Keratinocyte (primary cell): ENCODE measurements around the gene GLP2R. TPM values are rescaled to one million over a fixed set of nuclear protein-coding genes. Genes with fewer than 3 reads are reported as not detected.

ENCODE experiments used
- DNase-seq: peaks from one replicate; pipeline ENCODE4 v3.0.0-alpha.2; 2011; ENCODE audit warnings: low read depth, missing footprints, low spot score
- FAIRE-seq: peaks from 2 replicates; lab custom pipeline; 2011; peaks lifted over from hg19 to GRCh38; lab: Jason Lieb, UNC
- H2AFZ ChIP-seq: 2 replicates; pipeline ENCODE4 v1.6.0; 2012; ENCODE audit warnings: low read length, control low read depth, inconsistent platforms; ENCODE audit not compliant: control insufficient read depth
- H3K27ac ChIP-seq: 2 replicates; pipeline ENCODE4 v1.5.1; 2011; ENCODE audit warnings: low read length; ENCODE audit not compliant: control insufficient read depth, insufficient read depth
- H3K27me3 ChIP-seq: 3 replicates; pipeline ENCODE4 v1.6.0; 2011; ENCODE audit warnings: low read length; ENCODE audit not compliant: control insufficient read depth, insufficient read depth; ENCODE audit errors: extremely low read depth
- H3K36me3 ChIP-seq, 2 experiments: 2 replicates in 1 of 2; 3 replicates in 1 of 2; pipeline ENCODE4 v1.5.1; 2011; ENCODE audit warnings: low read length in 2 of 2, mild to moderate bottlenecking in 1 of 2; ENCODE audit not compliant: control insufficient read depth in 2 of 2, insufficient read depth in 2 of 2; ENCODE audit errors: extremely low read depth in 1 of 2
- H3K4me1 ChIP-seq: 3 replicates; pipeline ENCODE4 v1.5.1; 2011; ENCODE audit warnings: low read length; ENCODE audit not compliant: control insufficient read depth, insufficient read depth; ENCODE audit errors: extremely low read depth
- H3K4me2 ChIP-seq: 3 replicates; pipeline ENCODE4 v1.6.0; 2011; ENCODE audit warnings: low read depth, low read length; ENCODE audit not compliant: control insufficient read depth, insufficient read depth; ENCODE audit errors: extremely low read depth
- H3K4me3 ChIP-seq, 3 experiments: fragments of 200-600 bp in 1 of 3; sonication (generic) in 1 of 3; 2 replicates in 2 of 3; 3 replicates in 1 of 3; pipeline ENCODE4 v1.5.1; 2011 to 2016; ENCODE audit warnings: low read length in 3 of 3, mild to moderate bottlenecking in 3 of 3, control low read depth in 2 of 3, inconsistent platforms in 1 of 3, low read depth in 1 of 3, mixed read lengths in 1 of 3, mixed run types in 1 of 3, moderate library complexity in 1 of 3; ENCODE audit not compliant: control insufficient read depth in 2 of 3, insufficient read depth in 2 of 3; ENCODE audit errors: extremely low read depth in 1 of 3
- H3K79me2 ChIP-seq: 2 replicates; pipeline ENCODE4 v1.6.0; 2012; ENCODE audit warnings: low read length; ENCODE audit not compliant: control insufficient read depth, insufficient read depth
- H3K9ac ChIP-seq: 3 replicates; pipeline ENCODE4 v1.6.0; 2011; ENCODE audit warnings: low read length; ENCODE audit not compliant: control insufficient read depth, insufficient read depth; ENCODE audit errors: extremely low read depth
- H3K9me1 ChIP-seq: 3 replicates; pipeline ENCODE4 v1.6.0; 2011; ENCODE audit warnings: low read length; ENCODE audit not compliant: control insufficient read depth, insufficient read depth; ENCODE audit errors: extremely low read depth
- H3K9me3 ChIP-seq: 2 replicates; pipeline ENCODE4 v1.5.1; 2012; ENCODE audit warnings: low read depth, low read length; ENCODE audit not compliant: control insufficient read depth
- H4K20me1 ChIP-seq: 3 replicates; pipeline ENCODE4 v1.6.0; 2011; ENCODE audit warnings: low read length; ENCODE audit not compliant: control insufficient read depth, insufficient read depth; ENCODE audit errors: extremely low read depth
- CTCF ChIP-seq, 3 experiments: IDR thresholded peaks in 1 of 3; conservative IDR thresholded peaks in 1 of 3; optimal IDR thresholded peaks in 1 of 3; 2 replicates in 2 of 3; 3 replicates in 1 of 3; pipeline versions ENCODE3 to v1.5.1; 2011; ENCODE audit warnings: low read length in 3 of 3, mild to moderate bottlenecking in 3 of 3, moderate library complexity in 2 of 3, control low read depth in 1 of 3, inconsistent platforms in 1 of 3; ENCODE audit not compliant: insufficient read depth in 2 of 3; ENCODE audit errors: extremely low read depth in 1 of 3
- EZH2 ChIP-seq: IDR thresholded peaks from one replicate; pipeline ENCODE4 v1.6.1; 2012; ENCODE audit warnings: inconsistent platforms, mild to moderate bottlenecking, low read length, moderate library complexity
- dilution Hi-C: fragments of 300-500 bp; cut with MboI; formaldehyde crosslinking; loops from one replicate; pipeline ENCODE4 v1.7.0; 2020; ENCODE audit warnings: low sequenced_read_pairs; ENCODE audit not compliant: extremely low pct_ligation_motif_present
- polyA plus RNA-seq, 5 experiments: library from polyadenylated mRNA; depleted of rRNA in 3 of 5; stranded (reverse) in 3 of 5; stranded (forward) in 1 of 5; unstranded in 1 of 5; fragments of >200 nt; gene quantifications; 1 replicate in 1 of 5; 2 replicates in 3 of 5; 3 replicates in 1 of 5; pipeline versions ENCODE4 v1.2.1 to v1.2.3, GENCODE V29; 2011 to 2012; ENCODE audit warnings: missing spikeins in 2 of 5, low read depth in 1 of 5, low replicate concordance in 1 of 5

The GLP2R gene
- polyA plus RNA-seq, 1 donor (not counting 4 experiments of a cell fraction or from before 2014, with no cell fraction given) = not detected

GRCh38 chr17:9865586-9865985, 39.9 kb downstream of the GLP2R start:
- Histone ChIP-seq H3K79me2 (no peaks in the 10 kb centered on the region), H4K20me1 (no peaks in the 10 kb centered on the region), H3K4me3 (no peak overlapping the region), H3K27ac (no peak overlapping the region), H2AFZ (no peak overlapping the region), H3K9me1 (no peaks in the 10 kb centered on the region), H3K36me3 (no peaks in the 10 kb centered on the region), H3K9ac (no peak overlapping the region), H3K9me3 (no peaks in the 10 kb centered on the region), H3K4me2 (no peak overlapping the region), H3K27me3 (no peaks in the 10 kb centered on the region), H3K4me1 (no peaks in the 10 kb centered on the region)
- DNase-seq (no peak), FAIRE-seq (no peak)
- dilution Hi-C loops = no loop called here
- no peak for TF ChIP-seq EZH2
- TF ChIP-seq CTCF (optimal IDR thresholded peaks at IDR 0.05 in 1 of 3, IDR thresholded peaks at IDR 0.05 in 1 of 3, conservative IDR thresholded peaks at IDR 0.05 in 1 of 3; ENCODE audit: extremely low read depth in 1 of 3, insufficient read depth in 2 of 3, low read length in 3 of 3) = no peak

DNA sequence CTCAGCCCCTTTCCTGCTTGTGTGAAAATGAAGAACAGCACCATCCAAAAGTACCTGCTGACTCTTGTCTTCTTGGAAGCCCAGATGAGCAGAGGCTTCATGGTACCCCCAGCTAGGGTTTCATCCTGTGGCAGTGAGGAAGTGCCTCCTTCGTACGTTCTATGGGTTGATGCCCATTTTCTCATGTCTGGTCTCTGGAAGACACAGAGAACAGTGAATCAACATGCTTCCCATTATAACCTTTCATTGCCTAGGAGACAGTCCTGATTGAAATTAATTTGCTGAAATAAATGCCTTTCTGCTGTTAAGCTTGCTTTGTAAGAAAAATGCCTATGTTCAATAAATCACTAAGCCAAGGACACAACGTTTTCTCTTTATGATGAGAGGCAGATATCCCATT, 42.8 kb downstream of the GLP2R start:
- FAIRE-seq (no peak), DNase-seq (no peak)
- Histone ChIP-seq H3K27me3 (no peaks in the 10 kb centered on the region), H3K4me1 (no peaks in the 10 kb centered on the region), H4K20me1 (no peaks in the 10 kb centered on the region), H3K79me2 (no peaks in the 10 kb centered on the region), H2AFZ (no peak overlapping the region), H3K9ac (no peak overlapping the region), H3K4me2 (no peak overlapping the region), H3K4me3 (no peak overlapping the region), H3K27ac (no peak overlapping the region), H3K9me3 (no peaks in the 10 kb centered on the region), H3K36me3 (no peaks in the 10 kb centered on the region), H3K9me1 (no peaks in the 10 kb centered on the region)
- dilution Hi-C loops = no loop called here
- no peak for TF ChIP-seq CTCF (optimal IDR thresholded peaks at IDR 0.05 in 1 of 3, IDR thresholded peaks at IDR 0.05 in 1 of 3, conservative IDR thresholded peaks at IDR 0.05 in 1 of 3; ENCODE audit: extremely low read depth in 1 of 3, insufficient read depth in 2 of 3, low read length in 3 of 3)
- no peak for TF ChIP-seq EZH2
